ENCODE results near the gene GLRX3.

DNA sequence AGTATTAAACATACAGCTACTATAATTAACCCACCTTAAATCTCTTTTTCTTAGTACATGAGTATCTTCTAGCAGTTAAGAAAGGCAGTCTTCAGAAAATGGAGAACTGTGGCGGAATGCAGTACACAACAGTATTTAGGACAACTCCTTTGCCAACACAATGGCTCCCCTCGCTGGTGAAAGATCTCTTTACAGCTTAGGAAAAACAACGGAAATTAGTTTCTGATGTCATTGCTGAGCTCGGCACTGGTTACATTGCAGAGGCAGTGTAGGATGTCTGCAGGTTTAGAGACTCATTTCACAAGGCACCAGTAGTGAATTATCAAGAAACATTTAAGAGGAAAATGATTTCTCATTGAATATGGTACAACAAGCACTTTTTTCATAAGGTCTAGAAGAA, 43.4 kb downstream of the GLRX3 start:
- TF ChIP-seq GATA3 (IDR thresholded peaks at IDR 0.05; ENCODE audit: low read depth, low read length) (no peak), GATA2 (IDR thresholded peaks at IDR 0.05; ENCODE audit: low read depth, low read length) (no peak)

Data from SH-SY5Y (cell line).